Neural progenitor cell (in vitro differentiated cells): ENCODE data around the gene NWD2.

Experiments
- CTCF ChIP-seq: fragments of 200-600 bp; sonication (generic); IDR thresholded peaks from 2 replicates; pipeline ENCODE4 v1.5.1; 2017; ENCODE audit warnings: antibody characterized with exemption, mild to moderate bottlenecking
- EZH2 ChIP-seq: fragments of 200-600 bp; sonication (generic); IDR thresholded peaks from 2 replicates; pipeline ENCODE4 v1.6.1; 2017; ENCODE audit warnings: antibody characterized with exemption, mild to moderate bottlenecking, moderate library complexity
- EZH2phosphoT487 ChIP-seq: fragments of 200-600 bp; sonication (generic); IDR thresholded peaks from 2 replicates; pipeline ENCODE4 v1.6.1; 2017; ENCODE audit warnings: antibody characterized with exemption

GRCh38 chr4:37219990-37220389 is 24.6 kb upstream of the NWD2 start:
- TF ChIP-seq CTCF (no peak), EZH2phosphoT487 (no peak), EZH2 (no peak)
